Stimulated activated CD4-positive, alpha-beta T cell treated with anti-CD3 and anti-CD28 coated beads, Interleukin-1b, Interleukin-23, amount 100 ng/mL, for 24 hours (primary cell): ENCODE data around the gene DOCK6.
"Not testable (repeated sequence)": the region's sequence is repeated elsewhere in the genome, so short reads cannot be mapped to it uniquely, and the experiment has no call there.

Experiments
- DNase-seq, 4 experiments: peaks; one replicate each; pipeline ENCODE4 v3.0.0-alpha.2; 2020; ENCODE audit warnings: low read depth in 4 of 4, low spot score in 1 of 4

The DOCK6 gene

DNA sequence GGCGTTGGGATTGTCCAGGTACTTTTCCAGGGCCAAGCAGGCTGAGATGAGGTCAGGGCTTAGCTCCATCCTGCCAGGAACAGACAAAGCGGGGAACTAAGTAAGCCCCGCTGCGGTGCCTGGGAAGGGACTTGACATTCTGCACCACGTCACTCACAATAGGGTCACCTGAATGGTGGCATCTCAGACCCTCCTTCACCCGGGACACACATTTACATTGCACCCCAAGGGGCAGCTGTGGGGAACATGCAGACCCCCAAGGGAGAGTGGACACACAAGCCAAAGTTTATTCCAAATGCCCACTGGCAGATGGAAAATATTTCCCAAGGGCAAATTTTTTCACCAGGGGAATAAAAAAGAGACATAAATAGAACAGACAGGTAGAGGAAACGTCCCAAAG, 86.4 kb downstream of the DOCK6 start:
- DNase-seq: no peak

DNA sequence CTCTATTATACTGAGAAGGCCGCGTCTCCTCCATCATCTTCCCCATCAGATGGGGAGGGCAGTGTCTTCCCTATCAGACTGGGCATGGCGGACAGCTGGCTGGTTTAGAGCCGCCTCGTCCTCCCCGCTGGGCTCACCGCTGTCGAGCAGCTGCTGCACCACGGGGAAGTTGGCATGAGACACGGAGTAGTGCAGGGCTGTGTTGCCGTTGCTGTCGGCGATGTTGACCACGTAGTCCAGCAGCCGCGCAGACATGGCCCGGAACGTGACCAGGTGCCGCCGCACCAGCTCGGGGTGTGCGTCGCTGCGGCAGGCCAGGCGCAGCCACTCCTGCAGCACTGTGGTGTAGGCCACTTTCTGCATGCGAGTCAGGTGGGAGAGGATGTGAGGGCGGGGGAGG, 88.0 kb downstream of the DOCK6 start:
- DNase-seq: no peak

DNA sequence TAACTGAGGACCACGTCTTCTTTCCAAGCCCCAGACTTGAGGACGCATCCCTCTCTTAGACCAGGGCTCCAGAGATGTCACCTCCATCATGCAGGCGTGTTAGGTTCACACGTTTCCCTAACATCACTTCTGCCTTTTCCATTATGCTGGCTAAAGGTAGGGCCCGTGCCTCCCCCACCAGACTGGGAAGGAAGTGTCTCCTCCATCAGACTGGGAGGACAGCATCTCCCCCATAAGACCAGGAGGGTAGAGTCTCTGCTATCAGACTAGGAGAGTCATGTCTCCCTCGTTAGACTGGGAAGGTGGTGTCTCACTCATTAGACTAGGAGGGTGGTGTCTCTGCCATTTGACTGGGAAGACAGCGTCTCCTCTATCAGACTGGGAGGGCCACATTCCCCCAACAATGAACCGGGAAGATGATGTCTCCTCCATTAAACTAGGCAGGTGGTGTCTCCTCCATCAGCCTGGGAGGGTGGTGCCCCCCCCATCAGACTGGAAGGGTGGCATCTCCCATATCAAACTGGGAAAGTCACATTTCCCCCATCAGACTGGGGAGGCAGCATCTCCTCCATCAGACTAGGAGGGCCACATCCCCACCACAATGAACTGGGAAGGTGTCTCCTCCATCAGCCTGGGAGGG, 88.7 kb downstream of the DOCK6 start:
- no peak for DNase-seq

DNA sequence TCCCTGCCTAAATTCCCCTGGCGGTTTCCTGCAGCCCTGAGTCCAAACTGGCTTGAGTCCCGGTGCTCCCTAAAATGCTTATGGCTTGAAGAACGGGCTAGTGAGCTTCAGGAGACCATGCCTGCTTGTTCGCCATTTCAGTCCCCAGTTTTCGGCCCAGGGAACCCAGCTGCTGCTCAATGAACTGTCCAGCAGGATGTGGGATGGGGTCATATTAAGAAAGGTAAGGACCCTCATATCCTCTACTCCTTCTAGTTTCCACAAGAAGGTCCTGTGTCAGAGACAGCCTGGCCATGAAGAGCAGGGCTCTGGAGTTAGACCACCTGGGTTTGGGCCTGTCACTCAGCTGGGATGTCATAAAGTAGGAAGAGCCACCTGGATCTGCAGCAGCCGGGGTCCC, 89.7 kb downstream of the DOCK6 start:
- no peak for DNase-seq

DNA sequence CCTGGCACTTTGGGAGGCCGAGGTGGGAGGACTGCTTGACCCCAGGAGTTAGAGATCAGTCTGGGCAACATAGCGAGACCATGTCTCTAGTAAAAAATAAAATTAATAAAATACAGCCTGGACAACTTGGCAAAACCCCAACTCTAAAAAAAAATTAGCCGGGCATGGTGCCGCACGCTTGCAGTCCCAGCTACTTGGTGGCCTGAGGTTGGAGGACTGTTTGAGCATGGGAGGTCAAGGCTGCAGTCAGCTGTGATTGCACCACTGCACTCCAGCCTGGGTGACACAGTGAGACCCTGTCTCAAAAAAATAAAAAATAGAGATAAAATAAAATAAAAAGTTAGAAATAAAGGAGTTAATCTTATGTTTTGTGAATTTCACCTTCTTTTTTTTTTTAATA, 91.2 kb downstream of the DOCK6 start:
- no peak for DNase-seq

DNA sequence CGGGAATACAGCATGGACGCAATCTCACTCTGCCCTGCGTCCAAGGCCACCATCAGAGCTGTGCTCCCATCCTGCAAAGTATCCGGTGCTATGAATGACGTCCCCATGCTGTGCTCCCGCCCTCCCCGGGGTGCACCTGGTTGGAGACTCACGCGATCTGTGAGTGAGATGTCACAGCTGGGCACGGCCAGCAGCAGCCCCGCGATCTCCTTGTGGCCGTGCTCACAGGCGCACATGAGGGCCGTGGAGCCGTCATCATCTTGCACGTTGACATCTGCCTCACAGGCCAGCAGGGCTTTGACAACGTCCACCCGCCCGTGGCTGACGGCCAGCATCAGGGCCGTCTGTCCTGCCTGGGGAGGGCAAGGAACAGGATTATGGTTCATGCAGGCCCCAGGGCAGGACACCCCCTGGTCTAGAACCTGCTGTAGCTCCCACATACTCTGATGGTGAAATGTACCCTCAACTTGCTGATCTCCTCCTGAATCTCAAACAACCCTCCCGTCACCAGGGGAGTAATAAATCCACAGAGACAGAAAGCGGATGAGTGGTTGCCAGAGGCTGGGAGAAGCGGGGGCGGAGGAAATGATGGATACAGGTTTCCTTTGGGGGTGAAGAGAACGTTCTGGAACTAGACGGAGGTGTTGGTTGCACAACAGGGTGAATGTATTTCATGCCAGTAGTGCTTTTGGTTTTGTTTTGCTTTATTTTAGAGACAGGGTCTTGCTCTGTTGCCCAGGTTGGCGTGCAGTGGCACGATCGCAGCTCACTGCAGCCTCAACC, 92.2 kb downstream of the DOCK6 start:
- DNase-seq: no peak

DNA sequence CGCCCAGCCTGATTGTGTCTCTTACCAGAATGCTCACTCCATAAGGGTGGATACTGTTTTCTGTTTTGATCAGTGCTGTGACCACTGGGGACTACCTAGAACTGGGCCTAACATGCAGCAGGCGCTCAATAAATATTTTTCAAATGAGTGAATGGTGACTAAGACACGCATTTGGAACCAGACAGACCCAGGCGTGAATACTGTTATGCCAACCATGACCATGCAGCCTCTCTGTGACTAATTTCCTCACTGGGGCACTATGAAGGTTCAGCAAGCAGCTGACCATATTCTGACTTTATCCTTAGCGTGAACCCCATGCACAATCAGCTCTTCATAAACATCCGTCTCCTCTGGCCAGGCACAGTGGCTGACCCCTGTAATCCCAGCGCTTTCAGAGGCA, 93.8 kb downstream of the DOCK6 start:
- DNase-seq: no peak

DNA sequence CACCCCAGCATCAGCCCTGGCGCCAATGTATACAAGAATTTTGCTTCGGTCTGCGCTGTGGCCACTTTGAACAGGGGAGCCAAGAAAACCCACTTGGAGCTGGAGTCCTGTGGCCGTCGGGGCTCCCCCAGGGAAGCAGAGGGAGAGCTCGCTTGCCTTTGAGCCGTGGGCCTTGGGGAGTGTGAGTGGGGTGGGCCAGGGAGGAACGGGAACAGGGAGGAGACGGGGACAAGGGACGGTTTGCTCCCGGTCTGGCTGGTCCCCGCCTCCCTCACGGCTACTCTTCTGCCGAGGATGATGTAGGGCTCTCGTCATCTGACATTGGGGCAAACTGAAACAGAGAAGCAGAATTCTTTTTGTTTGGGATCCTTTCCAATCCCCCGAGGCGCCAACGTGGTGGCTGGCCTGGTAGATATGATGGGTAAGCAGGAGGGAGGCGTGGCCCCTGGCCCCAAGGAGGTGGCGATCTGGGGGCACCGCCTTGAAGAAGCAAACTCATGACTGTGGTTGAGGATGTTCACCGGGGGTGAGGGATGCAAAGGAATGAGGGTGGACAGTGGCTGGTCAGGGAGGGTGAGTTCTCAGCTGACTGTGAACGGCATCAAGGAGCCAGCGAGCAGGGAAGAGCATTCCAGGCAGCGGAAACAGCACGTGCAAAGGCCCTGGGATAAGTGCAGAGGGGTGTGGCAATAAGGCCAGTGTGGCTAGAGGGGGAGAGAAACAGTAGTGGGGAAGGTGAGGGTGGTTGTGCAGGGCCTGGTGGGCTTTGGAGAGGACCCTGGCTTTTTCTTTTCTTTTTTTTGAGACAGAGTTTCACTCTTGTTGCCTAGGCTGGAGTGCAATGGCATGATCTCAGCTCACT, 95.8 kb downstream of the DOCK6 start:
- DNase-seq: no peak

DNA sequence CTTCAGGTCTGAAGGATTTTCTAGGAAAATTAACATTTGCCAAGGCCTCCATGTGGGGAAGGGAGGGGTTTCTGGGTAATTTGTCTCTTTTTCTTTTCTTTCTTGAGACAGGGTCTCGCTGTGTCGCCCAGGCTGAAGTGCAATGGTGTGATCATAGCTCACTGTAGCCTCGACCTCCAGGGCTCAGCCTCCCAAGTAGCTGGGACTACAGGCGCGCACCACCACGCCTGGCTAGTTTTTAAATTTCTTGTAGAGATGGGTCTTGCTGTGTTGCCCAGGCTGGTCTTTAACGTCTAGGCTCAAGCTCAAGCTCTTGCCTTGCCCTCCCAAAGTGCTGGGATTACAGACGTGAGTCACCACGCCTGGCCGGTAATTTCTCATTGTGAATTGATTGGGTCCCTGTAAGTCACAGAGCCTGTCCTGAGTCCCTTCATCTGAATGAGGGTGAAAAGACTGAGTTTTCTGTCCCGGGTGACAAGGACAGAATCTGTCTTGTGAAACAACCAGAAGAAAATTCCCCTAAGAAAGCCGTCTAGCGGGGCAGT, 96.8 kb downstream of the DOCK6 start:
- no peak for DNase-seq

DNA sequence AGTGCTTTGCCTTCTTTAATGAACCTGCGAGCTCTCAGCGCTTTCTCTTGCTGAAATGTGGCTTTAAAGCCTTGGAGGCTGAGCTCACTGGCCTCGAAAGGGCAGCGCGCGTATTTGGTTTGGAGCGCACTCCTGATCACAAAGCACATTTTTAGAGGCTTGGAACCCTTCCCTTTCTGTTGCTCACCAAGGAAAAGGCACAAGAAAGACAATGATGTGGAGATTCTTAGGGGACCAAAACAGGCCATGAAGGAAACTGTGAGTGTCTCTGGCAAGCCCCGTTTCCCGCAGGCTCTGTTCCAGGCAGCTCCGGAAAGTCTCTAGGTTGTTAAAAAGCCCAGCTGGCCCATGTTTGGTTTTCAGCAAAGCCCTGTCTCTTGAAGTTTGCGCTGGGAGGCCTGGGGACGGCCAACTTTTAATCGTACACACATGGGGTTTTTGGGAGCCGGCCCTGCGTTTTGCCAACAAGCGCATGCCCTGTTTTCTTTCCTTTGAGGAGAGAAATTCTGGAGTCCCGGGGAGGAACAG, 97.4 kb downstream of the DOCK6 start:
- DNase-seq: no peak

DNA sequence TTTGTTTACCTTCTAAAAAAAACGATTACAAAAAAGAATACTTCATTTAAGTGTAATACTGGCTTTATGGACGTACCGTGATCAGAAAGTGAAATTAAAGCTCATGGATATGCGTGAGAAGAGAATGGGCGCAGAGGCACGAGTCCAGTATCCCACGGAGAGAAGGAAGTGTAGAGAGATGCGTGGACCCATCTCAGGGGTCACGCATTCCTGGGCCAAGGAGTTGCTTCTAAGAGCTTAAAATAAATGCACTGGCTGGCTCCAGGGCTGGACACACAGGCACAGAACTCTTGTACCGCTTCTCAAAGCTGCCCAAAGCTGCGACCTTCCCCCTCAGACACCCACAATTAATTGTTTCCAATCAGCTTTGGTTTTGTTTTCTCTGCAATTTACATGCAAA, 98.0 kb downstream of the DOCK6 start:
- DNase-seq: no peak

DNA sequence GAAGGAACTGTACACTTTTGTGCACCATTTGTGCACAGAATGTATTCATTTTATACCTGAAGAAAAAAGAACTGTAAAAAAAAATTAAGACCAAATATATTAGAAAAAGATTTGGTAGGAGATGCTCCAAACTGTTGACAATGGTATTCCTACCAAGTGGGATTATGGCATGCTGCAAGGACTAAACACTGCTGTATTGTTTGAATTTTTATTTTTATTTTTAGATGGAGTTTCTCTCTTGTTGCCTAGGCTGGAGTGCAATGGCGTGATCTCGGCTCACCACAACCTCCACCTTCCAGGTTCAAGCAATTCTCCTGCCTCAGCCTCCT, 101.9 kb downstream of the DOCK6 start:
- not testable (repeated sequence) for DNase-seq

DNA sequence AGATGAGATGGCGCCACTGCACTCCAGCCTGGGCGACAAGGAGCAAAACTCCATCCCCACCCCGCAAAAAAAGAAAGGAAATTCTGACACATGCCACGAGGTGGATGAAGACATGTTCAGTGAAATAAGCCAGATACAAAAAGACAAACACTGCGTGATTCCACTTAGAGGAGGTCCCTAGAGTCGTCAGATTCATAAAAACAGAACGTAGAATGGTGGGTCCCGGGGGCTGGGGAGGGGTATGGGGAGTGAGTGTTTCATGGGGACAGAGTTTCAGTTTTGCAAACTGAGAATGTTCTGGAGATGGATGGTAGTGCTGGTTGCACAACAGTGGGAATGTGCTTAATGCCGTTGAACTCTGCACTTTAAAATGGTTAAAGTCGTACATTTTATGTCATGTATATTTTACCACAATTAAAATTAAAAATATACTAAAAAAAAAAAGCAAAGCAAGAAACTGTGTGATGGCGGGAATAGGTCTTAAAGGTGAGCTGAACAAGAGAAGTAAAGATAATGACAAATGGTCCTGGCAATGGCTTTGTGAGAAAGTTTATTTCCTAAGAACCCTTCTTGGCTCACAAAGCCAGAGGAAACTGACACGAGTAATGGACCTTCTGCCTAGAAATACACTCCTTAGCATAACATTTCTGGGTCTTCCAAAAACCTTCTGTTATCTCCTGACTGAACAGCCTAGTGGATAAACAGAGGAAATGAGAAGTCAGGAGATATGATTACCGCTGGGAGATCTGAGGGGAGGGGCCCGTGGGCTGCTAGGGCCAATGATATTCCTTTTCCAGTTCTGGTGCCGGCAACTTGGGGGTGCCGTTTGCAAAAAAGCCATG, 102.5 kb downstream of the DOCK6 start:
- DNase-seq: no peak

DNA sequence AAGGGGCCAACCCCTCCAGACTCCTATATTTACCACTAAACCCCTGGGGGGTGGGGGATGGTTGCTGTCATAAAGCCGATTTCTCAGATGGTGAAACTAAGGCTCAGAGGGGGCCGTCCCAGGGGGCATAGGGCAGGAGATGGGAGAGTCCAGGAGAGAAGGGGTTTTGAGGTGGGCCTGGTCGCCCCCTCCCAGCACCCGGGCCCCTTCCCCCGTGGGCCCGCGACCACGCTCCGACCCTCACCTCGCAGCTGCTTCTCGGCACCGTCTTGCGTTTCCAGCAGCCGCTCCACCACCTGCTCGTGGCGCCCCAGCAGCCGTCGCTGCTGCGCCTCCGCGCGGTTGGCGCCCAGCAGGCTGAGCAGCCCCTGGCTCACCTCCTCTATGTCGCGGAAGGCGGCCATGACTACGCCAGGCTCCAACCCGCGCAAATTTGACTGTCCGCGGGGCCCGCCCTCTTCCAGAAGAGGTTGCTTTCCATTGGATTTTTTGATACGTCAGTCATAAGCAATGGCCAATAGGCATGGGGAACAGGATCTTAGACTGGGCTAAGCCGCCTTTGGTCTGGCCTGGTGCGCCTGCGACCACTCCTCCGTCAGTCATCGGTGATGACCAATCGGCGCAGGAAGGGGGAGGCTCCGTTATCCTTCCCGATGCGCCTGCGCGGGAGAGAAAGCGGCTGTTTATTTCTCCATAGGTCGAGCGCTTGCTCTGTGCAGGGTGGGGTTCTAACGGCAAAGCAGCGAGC, 106.8 kb downstream of the DOCK6 start, which contains the start of gene SPC24:
SPC24 (minus strand) TSS at position 410 of the 748 bp plus-strand sequence; CDS start at position 404, 6 bp downstream.
- peak; percentile 69 to 91 (median 81) for DNase-seq

DNA sequence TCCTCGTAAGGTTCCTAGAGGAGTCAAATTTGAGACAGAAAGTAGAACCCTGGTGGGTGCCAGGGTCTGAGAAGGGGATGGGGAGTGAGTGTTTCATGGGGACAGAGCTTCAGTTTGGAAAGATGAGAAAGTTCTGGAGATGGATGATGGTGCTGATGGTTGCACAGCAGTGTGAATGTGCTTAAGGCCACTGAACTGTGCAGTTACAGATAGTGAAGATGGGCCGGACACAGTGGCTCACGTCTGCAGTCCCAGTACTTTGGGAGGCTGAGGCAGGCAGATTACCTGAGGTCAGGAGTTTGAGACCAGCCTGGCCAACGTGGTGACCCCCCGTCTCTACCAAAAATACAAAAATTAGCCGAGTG, 107.7 kb downstream of the DOCK6 start:
- DNase-seq: no peak

DNA sequence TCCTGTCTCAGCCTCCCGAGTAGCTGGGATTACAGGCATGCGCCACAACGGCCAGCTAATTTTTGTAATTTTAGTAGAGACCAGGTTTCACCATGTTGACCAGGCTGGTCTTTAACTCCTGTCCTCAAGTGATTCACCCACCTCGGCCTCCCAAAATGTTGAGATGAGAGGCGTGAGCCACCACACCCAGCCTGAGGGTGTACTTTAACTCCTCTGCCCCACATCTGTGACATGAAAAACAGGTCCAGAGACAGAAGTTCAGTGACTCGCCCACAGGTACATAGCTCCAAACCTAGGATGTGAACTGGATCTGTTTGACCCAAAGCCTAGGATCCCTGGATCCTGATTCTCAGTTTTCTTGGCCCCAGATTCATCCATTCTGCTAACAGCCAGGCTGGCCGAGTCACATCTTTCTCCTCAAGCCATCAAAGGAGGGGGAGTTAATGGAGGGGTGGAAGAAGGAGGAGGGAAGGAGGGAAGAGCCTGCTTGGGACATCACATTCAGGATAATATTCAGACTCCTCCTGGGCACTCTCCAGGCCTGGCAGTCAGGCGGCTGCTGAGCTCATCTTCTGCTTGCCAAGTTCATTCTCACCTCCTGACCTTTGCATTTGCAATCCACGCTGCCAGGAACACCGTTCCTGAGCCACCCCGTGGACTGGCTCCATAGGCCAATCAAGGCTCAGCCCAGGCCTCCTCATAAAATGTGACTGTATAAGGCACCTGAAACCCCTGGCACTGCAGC, 109.8 kb downstream of the DOCK6 start:
- DNase-seq: no peak

DNA sequence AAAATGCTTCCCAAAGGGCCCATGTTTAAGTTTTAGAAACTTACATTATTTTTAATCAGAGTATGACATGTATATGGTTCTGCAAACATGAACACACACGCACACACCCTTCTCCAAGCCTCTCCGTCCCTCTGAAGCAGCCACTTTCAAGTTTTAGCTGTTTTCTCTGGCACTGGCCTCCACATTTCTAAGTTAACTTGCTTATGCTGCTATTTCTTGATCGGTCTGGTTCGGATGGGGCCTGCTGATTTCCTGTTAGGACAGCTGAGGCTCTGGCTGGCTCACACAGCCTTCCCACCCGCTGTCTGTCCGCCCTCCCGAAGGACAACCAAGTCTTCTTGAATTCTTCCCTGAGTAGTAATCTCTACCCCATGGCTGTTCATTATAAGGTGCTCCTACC, 111.1 kb downstream of the DOCK6 start:
- no peak for DNase-seq
